ENCODE data around the gene COPS6. TPM values are rescaled to one million over a fixed set of nuclear protein-coding genes. Genes with fewer than 3 reads are reported as not detected.

The COPS6 gene
- total RNA-seq, 1 donor from 2014 or later = 88.3 TPM

DNA sequence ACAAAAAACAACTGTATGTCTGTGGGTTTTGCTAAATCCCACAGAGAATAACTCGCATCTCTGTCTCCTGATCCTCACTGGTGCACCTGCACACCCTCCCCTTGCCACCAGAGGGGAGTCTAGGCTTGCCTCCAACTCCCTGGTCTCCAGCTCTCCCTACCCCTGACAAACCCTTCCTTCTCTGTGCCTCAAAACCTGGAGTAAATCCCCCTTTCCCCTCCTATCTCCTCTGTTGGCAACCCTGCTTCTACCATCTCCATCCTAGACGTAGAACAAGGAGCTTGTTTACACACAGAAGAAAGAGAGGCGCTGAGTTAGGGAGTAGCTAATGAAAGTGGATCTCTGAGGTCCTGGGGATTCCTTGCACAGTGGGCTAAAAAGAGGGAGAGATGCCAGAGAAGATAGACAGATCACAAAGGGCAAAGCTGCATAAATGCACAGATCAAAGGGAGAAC, 44.0 kb downstream of the COPS6 start:
- no peaks in the 10 kb centered on the region for H3K36me3 Mint-ChIP-seq (ENCODE audit: low read depth)
- CTCF ChIA-PET = interaction anchor here (0.6 to 4.6 kb wide), 32 partner anchors 12 to 329 kb away, joined by 3 to 45 read pairs (median 4); partner anchors contain the start of genes AP4M1, GPC2, LAMTOR4 and MCM7
- POLR2A ChIA-PET = interaction anchor here (0.6 to 1.8 kb wide), 9 partner anchors 16 to 318 kb away, joined by 3 to 10 read pairs (median 4); partner anchors contain the start of genes LAMTOR4 and PVRIG
- ATAC-seq (ENCODE audit: low read depth) = peak; percentile 89
- H3K4me1 Mint-ChIP-seq = peaks cover 18% of the 10 kb centered on the region
- DNase-seq = peak; percentile 50
- no peaks in the 10 kb centered on the region for H3K27me3 Mint-ChIP-seq
- H3K9me3 Mint-ChIP-seq = no peaks in the 10 kb centered on the region
- no peak overlapping the region for H3K4me3 Mint-ChIP-seq
- TF ChIP-seq, protein P1, sequence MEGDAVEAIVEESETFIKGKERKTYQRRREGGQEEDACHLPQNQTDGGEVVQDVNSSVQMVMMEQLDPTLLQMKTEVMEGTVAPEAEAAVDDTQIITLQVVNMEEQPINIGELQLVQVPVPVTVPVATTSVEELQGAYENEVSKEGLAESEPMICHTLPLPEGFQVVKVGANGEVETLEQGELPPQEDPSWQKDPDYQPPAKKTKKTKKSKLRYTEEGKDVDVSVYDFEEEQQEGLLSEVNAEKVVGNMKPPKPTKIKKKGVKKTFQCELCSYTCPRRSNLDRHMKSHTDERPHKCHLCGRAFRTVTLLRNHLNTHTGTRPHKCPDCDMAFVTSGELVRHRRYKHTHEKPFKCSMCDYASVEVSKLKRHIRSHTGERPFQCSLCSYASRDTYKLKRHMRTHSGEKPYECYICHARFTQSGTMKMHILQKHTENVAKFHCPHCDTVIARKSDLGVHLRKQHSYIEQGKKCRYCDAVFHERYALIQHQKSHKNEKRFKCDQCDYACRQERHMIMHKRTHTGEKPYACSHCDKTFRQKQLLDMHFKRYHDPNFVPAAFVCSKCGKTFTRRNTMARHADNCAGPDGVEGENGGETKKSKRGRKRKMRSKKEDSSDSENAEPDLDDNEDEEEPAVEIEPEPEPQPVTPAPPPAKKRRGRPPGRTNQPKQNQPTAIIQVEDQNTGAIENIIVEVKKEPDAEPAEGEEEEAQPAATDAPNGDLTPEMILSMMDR (IDR thresholded peaks at IDR 0.05) = peak; percentile 92
- no peak overlapping the region for H3K27ac Mint-ChIP-seq
- intact Hi-C loops (cut with micrococcal nuclease) = loop anchor here (1.0 kb wide), 5 partner anchors 58 to 318 kb away; no protein-coding TSS in a partner anchor

DNA sequence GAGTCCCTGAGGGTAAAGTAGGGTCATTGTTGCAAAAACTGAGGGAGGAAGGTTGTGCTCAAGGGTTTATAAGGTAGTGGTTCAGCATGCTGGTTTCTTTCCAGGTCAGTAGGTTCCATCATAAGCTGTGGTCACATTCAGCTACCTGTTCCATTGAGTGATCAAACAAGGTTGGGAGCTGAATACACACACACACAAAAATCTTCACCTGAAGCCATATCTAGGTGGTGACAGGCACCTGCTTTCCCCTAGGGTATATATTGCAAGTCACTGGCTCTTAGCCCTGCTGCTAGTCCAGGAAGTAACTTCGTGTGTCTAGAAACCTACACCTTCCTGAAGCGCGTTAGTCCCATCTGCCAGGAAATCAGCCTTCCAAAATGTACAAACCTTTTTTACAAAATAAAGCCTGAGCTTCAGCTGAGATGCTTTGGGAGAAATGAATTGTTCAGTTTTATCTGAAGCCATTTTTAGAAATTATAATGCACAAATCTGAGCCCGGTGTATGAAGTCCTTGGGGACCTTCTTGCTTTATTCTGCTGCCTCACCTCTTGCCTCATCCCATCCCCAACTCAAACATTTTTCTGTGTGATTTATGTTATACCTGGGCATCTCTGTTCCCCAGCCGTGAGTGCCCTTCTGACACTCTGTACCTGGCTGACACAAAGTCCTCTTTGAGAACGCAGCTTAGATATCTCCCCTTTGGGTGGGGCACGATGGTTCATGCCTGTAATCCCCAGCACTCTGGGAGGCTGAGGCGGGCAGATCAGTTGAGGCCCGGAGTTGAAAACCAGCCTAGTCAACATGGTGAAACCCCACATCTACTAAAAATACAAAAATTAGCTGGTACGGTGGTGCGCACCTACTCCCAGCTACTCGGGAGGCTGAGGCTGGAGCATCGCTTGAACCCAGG, 49.3 kb downstream of the COPS6 start:
- H3K36me3 Mint-ChIP-seq (ENCODE audit: low read depth) = no peaks in the 10 kb centered on the region
- peak overlapping the region; percentile 68 for H3K27ac Mint-ChIP-seq
- TF ChIP-seq, protein P1 (IDR thresholded peaks at IDR 0.05) = no peak
- H3K9me3 Mint-ChIP-seq = no peaks in the 10 kb centered on the region
- H3K4me1 Mint-ChIP-seq = peaks cover 25% of the 10 kb centered on the region
- ChIA-PET CTCF (interaction anchor here (1.4 to 1.6 kb wide), 2 partner anchors 9 to 84 kb away, joined by 3 read pairs; no protein-coding TSS in a partner anchor), POLR2A (interaction anchor here (0.6 to 2.1 kb wide), 9 partner anchors 10 to 344 kb away, joined by 3 to 16 read pairs (median 4); partner anchors contain the start of genes AP4M1, LAMTOR4 and MEPCE)
- ATAC-seq (ENCODE audit: low read depth) (peak; percentile 81), DNase-seq (no peak)
- H3K4me3 Mint-ChIP-seq = peak overlapping the region; percentile 32
- no peaks in the 10 kb centered on the region for H3K27me3 Mint-ChIP-seq
- intact Hi-C loops (cut with micrococcal nuclease) = loop anchor here (1.0 to 2.0 kb wide), 2 partner anchors 10 to 21 kb away; partner anchors contain the start of genes LAMTOR4 and TRAPPC14

DNA sequence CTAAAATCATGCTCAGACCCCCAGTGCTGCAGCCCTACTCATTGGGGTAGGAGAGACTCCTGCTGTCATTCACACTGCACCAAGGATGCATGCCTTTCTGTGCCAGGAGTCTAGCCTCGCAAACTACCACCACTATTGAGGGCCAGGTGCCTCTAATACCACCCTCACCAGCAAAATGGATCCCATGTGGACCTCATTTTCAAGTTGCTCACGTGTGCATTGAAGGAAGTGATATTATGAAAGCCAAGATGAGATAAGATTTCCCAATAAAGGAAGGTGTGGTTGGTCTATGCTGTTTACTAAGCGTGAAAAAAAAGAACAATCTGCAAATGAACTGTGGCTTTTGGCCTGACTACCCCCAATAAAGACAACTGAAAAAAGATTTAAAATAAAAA, 52.8 kb downstream of the COPS6 start:
- intact Hi-C loops (cut with micrococcal nuclease) = no loop called here
- H3K4me1 Mint-ChIP-seq = peaks cover 25% of the 10 kb centered on the region

More for the DNA sequence above, 52.8 kb downstream of the COPS6 start:
- Mint-ChIP-seq H3K9me3 (no peaks in the 10 kb centered on the region), H3K27me3 (no peaks in the 10 kb centered on the region), H3K27ac (no peak overlapping the region), H3K36me3 (ENCODE audit: low read depth) (no peaks in the 10 kb centered on the region), H3K4me3 (no peak overlapping the region)
- ATAC-seq (ENCODE audit: low read depth) (no peak), DNase-seq (no peak)
- ChIA-PET POLR2A (no interaction called here), CTCF (interaction anchor here (1.4 kb wide), 1 partner anchor 11 kb away, joined by 3 read pairs; no protein-coding TSS in a partner anchor)
- TF ChIP-seq, protein P1 (IDR thresholded peaks at IDR 0.05) = no peak

Other genes starting within 250 kb of the COPS6 start
- 0.39 and 1.3 TPM in 2 replicates for gene OR2AE1, start 211.9 kb upstream of the COPS6 start, total RNA-seq
- 33.1 and 35.8 TPM in 2 replicates for gene TRIM4, start 169.4 kb upstream of the COPS6 start, total RNA-seq
- gene GJC3, start 159.3 kb upstream of the COPS6 start, total RNA-seq = not detected in 2 replicates
- not detected in 2 replicates for gene AZGP1, start 112.9 kb upstream of the COPS6 start, total RNA-seq
- gene ZKSCAN1, start 73.4 kb upstream of the COPS6 start, total RNA-seq = 59.0 and 70.6 TPM in 2 replicates
- gene ZSCAN21, start 39.2 kb upstream of the COPS6 start, total RNA-seq = 10.6 and 11.3 TPM in 2 replicates
- 33.9 and 39.6 TPM in 2 replicates for gene ZNF3, start 7.2 kb upstream of the COPS6 start, total RNA-seq
- 99.7 and 104 TPM in 2 replicates for gene MCM7, start 12.4 kb downstream of the COPS6 start, total RNA-seq
- gene AP4M1, start 12.7 kb downstream of the COPS6 start, total RNA-seq = 11.1 and 12.5 TPM in 2 replicates
- gene TAF6, start 30.4 kb downstream of the COPS6 start, total RNA-seq = 42.6 and 54.9 TPM in 2 replicates
- 7.1 and 8.6 TPM in 2 replicates for gene CNPY4, start 30.7 kb downstream of the COPS6 start, total RNA-seq
- 1.9 and 2.2 TPM in 2 replicates for gene MBLAC1, start 38.0 kb downstream of the COPS6 start, total RNA-seq
- gene LAMTOR4, start 59.9 kb downstream of the COPS6 start, total RNA-seq = 151 and 161 TPM in 2 replicates
- gene TRAPPC14, start 69.8 kb downstream of the COPS6 start, total RNA-seq = 55.7 and 65.3 TPM in 2 replicates
- 0.10 and 1.2 TPM in 2 replicates for gene GAL3ST4, start 79.6 kb downstream of the COPS6 start, total RNA-seq
- 5.0 and 5.1 TPM in 2 replicates for gene GPC2, start 88.4 kb downstream of the COPS6 start, total RNA-seq
- gene STAG3, start 88.9 kb downstream of the COPS6 start, total RNA-seq = 41.3 and 42.4 TPM in 2 replicates
- 17.1 and 20.0 TPM in 2 replicates for gene PVRIG, start 131.0 kb downstream of the COPS6 start, total RNA-seq
- gene SPDYE3, start 218.7 kb downstream of the COPS6 start, total RNA-seq = not detected in 2 replicates

All from activated B cell treated with CpG ODN at 0.5 μM for 24 hours (primary cell).